GM12891 (cell line): ENCODE data around the gene AOC2.

Experiments used
- PAX5 ChIP-seq: IDR thresholded peaks from 2 replicates; pipeline ENCODE4 v1.6.1; 2011; ENCODE audit warnings: low read length, moderate library complexity, mild to moderate bottlenecking; ENCODE audit not compliant: insufficient read depth, severe bottlenecking
- POLR2A ChIP-seq: IDR thresholded peaks from 2 replicates; pipeline ENCODE4 v1.6.1; 2011; ENCODE audit warnings: low read depth, low read length, control low read depth
- POLR2AphosphoS5 ChIP-seq: IDR thresholded peaks from 2 replicates; pipeline ENCODE4 v1.6.1; 2011; ENCODE audit warnings: low read depth, low read length, control low read depth
- POU2F2 ChIP-seq: IDR thresholded peaks from 2 replicates; pipeline ENCODE4 v1.6.1; 2011; ENCODE audit warnings: low read depth, mild to moderate bottlenecking, control low read depth, low read length, moderate library complexity
- SPI1 ChIP-seq: IDR thresholded peaks from 2 replicates; pipeline ENCODE4 v1.6.1; 2011; ENCODE audit warnings: low read depth, low read length, control low read depth
- TAF1 ChIP-seq: IDR thresholded peaks from 2 replicates; pipeline ENCODE4 v1.6.1; 2011; ENCODE audit warnings: low read depth, low read length, control low read depth

- no peak for TF ChIP-seq POLR2AphosphoS5
- no peak for TF ChIP-seq POLR2A
- no peak for TF ChIP-seq TAF1
- no peak for TF ChIP-seq SPI1
- TF ChIP-seq PAX5 = no peak
- TF ChIP-seq POU2F2 = no peak
Measured at GRCh38 chr17:42878924-42879595, 34.7 kb downstream of the AOC2 start.
